Measurements from ENCODE around the gene DNAJC27.

- TF ChIP-seq POLR2A (IDR thresholded peaks at IDR 0.05) = no peak
- TF ChIP-seq CTCF (IDR thresholded peaks at IDR 0.05) = no peak
- no peak for TF ChIP-seq POLR2AphosphoS5 (IDR thresholded peaks at IDR 0.05)
Observed at GRCh38 chr2:24959761-24960160, 12.0 kb downstream of the DNAJC27 start.
